ENCODE results near the gene MERTK. TPM values are rescaled to one million over a fixed set of nuclear protein-coding genes. Genes with fewer than 3 reads are reported as not detected.

The MERTK gene
- total RNA-seq, 1 donor from 2014 or later: 20.7 TPM

Other genes with a start within 250 kb of the MERTK start
- 32.2 TPM for gene ANAPC1, start 14.4 kb upstream of the MERTK start, total RNA-seq
- gene TMEM87B, start 156.7 kb downstream of the MERTK start, total RNA-seq: 23.6 TPM
- 2.0 TPM for gene FBLN7, start 239.8 kb downstream of the MERTK start, total RNA-seq